Dermis blood vessel endothelial cell (primary cell): ENCODE measurements around the gene GUCY2C. TPM values are rescaled to one million over a fixed set of nuclear protein-coding genes. Genes with fewer than 3 reads are reported as not detected.
"Not testable (repeated sequence)": the region's sequence is repeated elsewhere in the genome, so short reads cannot be mapped to it uniquely, and the experiment has no call there.

Experiments
- DNase-seq: peaks from one replicate; pipeline ENCODE4 v3.0.0; 2010
- total RNA-seq: library from RNA; depleted of rRNA; stranded (reverse); fragments of >200 nt; gene quantifications from 2 replicates; pipeline ENCODE4 v1.2.3, GENCODE V29; 2014

The GUCY2C gene
- total RNA-seq = not detected in 2 replicates

GRCh38 chr12:14696265-14696741 lies at the start of gene GUCY2C:
TSS of gene GUCY2C (minus strand) at chr12:14696599. CDS start at chr12:14696448, 151 bp downstream.
- DNase-seq = no peak

GRCh38 chr12:14743061-14743460 lies 46.7 kb upstream of the GUCY2C start:
- DNase-seq = no peak

GRCh38 chr12:14741942-14742341 lies 45.5 kb upstream of the GUCY2C start:
- DNase-seq = no peak

- no peak for DNase-seq
Observed at GRCh38 chr12:14741153-14741552, 44.8 kb upstream of the GUCY2C start.

GRCh38 chr12:14736441-14736840 lies 40.0 kb upstream of the GUCY2C start:
- DNase-seq = not testable (repeated sequence)

GRCh38 chr12:14731821-14732220 lies 35.4 kb upstream of the GUCY2C start:
- no peak for DNase-seq

GRCh38 chr12:14729586-14729985 lies 33.2 kb upstream of the GUCY2C start:
- no peak for DNase-seq

- DNase-seq = peak; percentile 76
Observed at GRCh38 chr12:14723763-14724162, 27.4 kb upstream of the GUCY2C start.

GRCh38 chr12:14716848-14717444 lies 20.5 kb upstream of the GUCY2C start:
- DNase-seq = peak; percentile 75

GRCh38 chr12:14714437-14714836 lies 18.0 kb upstream of the GUCY2C start:
- no peak for DNase-seq

GRCh38 chr12:14710632-14711320 lies 14.4 kb upstream of the GUCY2C start:
- no peak for DNase-seq

- no peak for DNase-seq
Observed at GRCh38 chr12:14701809-14702568, 5.6 kb upstream of the GUCY2C start.

- DNase-seq = no peak
Observed at GRCh38 chr12:14700935-14701334, 4.5 kb upstream of the GUCY2C start.

- DNase-seq = no peak
Observed at GRCh38 chr12:14699923-14700322, 3.5 kb upstream of the GUCY2C start.

- DNase-seq = no peak
Observed at GRCh38 chr12:14698555-14698954, 2.2 kb upstream of the GUCY2C start.

GRCh38 chr12:14695715-14696141 lies 671 bp downstream of the GUCY2C start:
- no peak for DNase-seq

- no peak for DNase-seq
Observed at GRCh38 chr12:14694970-14695369, 1.4 kb downstream of the GUCY2C start.

- DNase-seq = no peak
Observed at GRCh38 chr12:14694145-14694714, 2.2 kb downstream of the GUCY2C start.

GRCh38 chr12:14693116-14693515 lies 3.3 kb downstream of the GUCY2C start:
- DNase-seq = no peak

GRCh38 chr12:14691560-14691959 lies 4.8 kb downstream of the GUCY2C start:
- no peak for DNase-seq

GRCh38 chr12:14689996-14690395 lies 6.4 kb downstream of the GUCY2C start:
- DNase-seq = no peak

- no peak for DNase-seq
Observed at GRCh38 chr12:14689144-14689543, 7.3 kb downstream of the GUCY2C start.

GRCh38 chr12:14682231-14682630 lies 14.2 kb downstream of the GUCY2C start:
- DNase-seq = not testable (repeated sequence)
